Measurements from ENCODE around the gene UCK2. TPM values are rescaled to one million over a fixed set of nuclear protein-coding genes. Genes with fewer than 3 reads are reported as not detected.

The UCK2 gene
- total RNA-seq, 1 experiment from 2014 or later, result 59.9 TPM

GRCh38 chr1:165938844-165939243, 111.4 kb downstream of the UCK2 start:
- Histone ChIP-seq H3F3A (ENCODE audit: insufficient read depth, low read depth) (no peaks in the 10 kb centered on the region), H3K27me3 (ENCODE audit: insufficient read depth, low read depth) (peaks cover 41% of the 10 kb centered on the region), H3K79me2 (ENCODE audit: low read depth) (no peaks in the 10 kb centered on the region), H3K4me2 (no peak overlapping the region), H3K4me3 (no peak overlapping the region), H2AFZ (no peak overlapping the region), H3K9me2 (ENCODE audit: insufficient read depth) (no peaks in the 10 kb centered on the region), H3K36me3 (ENCODE audit: low read depth) (no peaks in the 10 kb centered on the region), H3K9me3 (ENCODE audit: insufficient read depth, low read depth) (no peaks in the 10 kb centered on the region), H4K20me1 (ENCODE audit: insufficient read depth) (no peaks in the 10 kb centered on the region), H3K4me1 (replicated peaks; ENCODE audit: insufficient read depth) (no peaks in the 10 kb centered on the region), H3K27ac (no peak overlapping the region)
- no peak for TF ChIP-seq EZH2 (IDR thresholded peaks at IDR 0.05; ENCODE audit: low read depth)
- no peak for TF ChIP-seq CTCF (conservative IDR thresholded peaks at IDR 0.05)
- intact Hi-C loops (cut with micrococcal nuclease; ENCODE audit: unreplicated experiment), result no loop called here
- CTCF ChIA-PET, result no interaction called here
- DNase-seq, result no peak
- POLR2A ChIA-PET (ENCODE audit: unreplicated experiment), result interaction anchor here (0.6 kb wide), 1 partner anchor 436 kb away, joined by 5 read pairs; no protein-coding TSS in a partner anchor
- BruUV-seq (replicated peaks), result no TSS peak

- TF ChIP-seq CTCF (conservative IDR thresholded peaks at IDR 0.05) (no peak), EZH2 (IDR thresholded peaks at IDR 0.05; ENCODE audit: low read depth) (no peak)
- H4K20me1 ChIP-seq (ENCODE audit: insufficient read depth), result no peaks in the 10 kb centered on the region
- no peak overlapping the region for H3K27ac ChIP-seq
- no peaks in the 10 kb centered on the region for H3K79me2 ChIP-seq (ENCODE audit: low read depth)
- ChIA-PET POLR2A (ENCODE audit: unreplicated experiment) (no interaction called here), CTCF (no interaction called here)
- no peaks in the 10 kb centered on the region for H3K4me1 ChIP-seq (replicated peaks; ENCODE audit: insufficient read depth)
- intact Hi-C loops (cut with micrococcal nuclease; ENCODE audit: unreplicated experiment), result no loop called here
- peaks cover 63% of the 10 kb centered on the region for H3K27me3 ChIP-seq (ENCODE audit: insufficient read depth, low read depth)
- no peak overlapping the region for H3K4me2 ChIP-seq
- H3K36me3 ChIP-seq (ENCODE audit: low read depth), result no peaks in the 10 kb centered on the region
- H3F3A ChIP-seq (ENCODE audit: insufficient read depth, low read depth), result no peaks in the 10 kb centered on the region
- no peak overlapping the region for H3K4me3 ChIP-seq
- no peaks in the 10 kb centered on the region for H3K9me3 ChIP-seq (ENCODE audit: insufficient read depth, low read depth)
- BruUV-seq (replicated peaks), result no TSS peak
- no peak for DNase-seq
- no peak overlapping the region for H2AFZ ChIP-seq
- H3K9me2 ChIP-seq (ENCODE audit: insufficient read depth), result no peaks in the 10 kb centered on the region
These were observed 114.1 kb downstream of the UCK2 start for GRCh38 chr1:165941531-165941930.

- Histone ChIP-seq H3K27me3 (ENCODE audit: insufficient read depth, low read depth) (peaks cover 63% of the 10 kb centered on the region), H3K27ac (no peak overlapping the region), H3K4me1 (replicated peaks; ENCODE audit: insufficient read depth) (no peaks in the 10 kb centered on the region), H3K36me3 (ENCODE audit: low read depth) (no peaks in the 10 kb centered on the region), H3F3A (ENCODE audit: insufficient read depth, low read depth) (no peaks in the 10 kb centered on the region), H3K9me2 (ENCODE audit: insufficient read depth) (no peaks in the 10 kb centered on the region), H4K20me1 (ENCODE audit: insufficient read depth) (no peaks in the 10 kb centered on the region), H2AFZ (no peak overlapping the region), H3K4me2 (no peak overlapping the region), H3K4me3 (no peak overlapping the region), H3K79me2 (ENCODE audit: low read depth) (no peaks in the 10 kb centered on the region), H3K9me3 (ENCODE audit: insufficient read depth, low read depth) (no peaks in the 10 kb centered on the region)
- ChIA-PET CTCF (no interaction called here), POLR2A (ENCODE audit: unreplicated experiment) (no interaction called here)
- TF ChIP-seq CTCF (conservative IDR thresholded peaks at IDR 0.05), result no peak
- TF ChIP-seq EZH2 (IDR thresholded peaks at IDR 0.05; ENCODE audit: low read depth), result no peak
- BruUV-seq (replicated peaks), result no TSS peak
- intact Hi-C loops (cut with micrococcal nuclease; ENCODE audit: unreplicated experiment), result no loop called here
- DNase-seq, result no peak
These were observed 114.6 kb downstream of the UCK2 start for GRCh38 chr1:165942062-165942461.

All from PC-9 (cell line).